MCF 10A (cell line): Measurements from ENCODE around the gene BCAP31. TPM values are rescaled to one million over a fixed set of nuclear protein-coding genes. Genes with fewer than 3 reads are reported as not detected.

Experiments
- BruUV-seq: library from RNA; stranded (reverse); fragments of 400-500 nt; replicated peaks from 2 replicates; lab custom pipeline; 2021; lab: Mats Ljungman, UMichigan
- CTCF ChIA-PET: fragments of 300-600 bp; sonication (Branson Sonifier 250); formaldehyde crosslinking; extraction: SDS; loops from one replicate; lab custom pipeline; 2021; ENCODE audit warnings: antibody characterized with exemption, inconsistent platforms; lab: Yijun Ruan, JAX
- POLR2A ChIA-PET: fragments of 300-600, 350-650 bp; sonication (Branson Sonifier 250); formaldehyde crosslinking; extraction: SDS; loops from one replicate; lab custom pipeline; 2020; ENCODE audit warnings: antibody characterized with exemption, inconsistent platforms; lab: Yijun Ruan, JAX
- DNase-seq: peaks from one replicate; pipeline ENCODE4 v3.0.0-alpha.2; 2018; ENCODE audit not compliant: unreplicated experiment
- H3K27ac Mint-ChIP-seq: one replicate; pipeline ENCODE4 v1.8.0; 2022; ENCODE audit warnings: mild to moderate bottlenecking, low read depth, mixed read lengths; ENCODE audit not compliant: unreplicated experiment
- H3K27me3 Mint-ChIP-seq: one replicate; pipeline ENCODE4 v1.8.0; 2022; ENCODE audit warnings: mixed read lengths; ENCODE audit not compliant: insufficient read depth, unreplicated experiment
- H3K36me3 Mint-ChIP-seq: one replicate; pipeline ENCODE4 v1.8.0; 2022; ENCODE audit warnings: mild to moderate bottlenecking, moderate library complexity, mixed read lengths; ENCODE audit not compliant: insufficient read depth, unreplicated experiment
- H3K4me1 Mint-ChIP-seq: one replicate; pipeline ENCODE4 v1.8.0; 2022; ENCODE audit warnings: mixed read lengths; ENCODE audit not compliant: insufficient read depth, unreplicated experiment
- H3K4me3 Mint-ChIP-seq: one replicate; pipeline ENCODE4 v1.8.0; 2022; ENCODE audit warnings: mild to moderate bottlenecking, moderate library complexity, mixed read lengths; ENCODE audit not compliant: unreplicated experiment
- H3K9me3 Mint-ChIP-seq: one replicate; pipeline ENCODE4 v1.8.0; 2022; ENCODE audit warnings: mixed read lengths; ENCODE audit not compliant: unreplicated experiment
- CTCF ChIP-seq: fragments of 200-600 bp; IDR thresholded peaks from one replicate; pipeline ENCODE4 v1.8.0; 2022; ENCODE audit warnings: antibody characterized with exemption, mild to moderate bottlenecking; ENCODE audit not compliant: unreplicated experiment
- intact Hi-C: fragments of 100-400 bp; cut with micrococcal nuclease; formaldehyde crosslinking; loops from 2 replicates; pipeline ENCODE4 v1.14.1; 2022
- total RNA-seq: library from RNA; stranded (reverse); gene quantifications from 2 replicates; pipeline ENCODE4 v1.2.3, GENCODE V29; 2022

Gene BCAP31
- total RNA-seq, 1 experiment from 2014 or later: 203 TPM

GRCh38 chrX:153704021-153704526 is 20.1 kb downstream of the BCAP31 start:
- ChIA-PET POLR2A (no interaction called here), CTCF (no interaction called here)
- no TSS peak for BruUV-seq

DNA sequence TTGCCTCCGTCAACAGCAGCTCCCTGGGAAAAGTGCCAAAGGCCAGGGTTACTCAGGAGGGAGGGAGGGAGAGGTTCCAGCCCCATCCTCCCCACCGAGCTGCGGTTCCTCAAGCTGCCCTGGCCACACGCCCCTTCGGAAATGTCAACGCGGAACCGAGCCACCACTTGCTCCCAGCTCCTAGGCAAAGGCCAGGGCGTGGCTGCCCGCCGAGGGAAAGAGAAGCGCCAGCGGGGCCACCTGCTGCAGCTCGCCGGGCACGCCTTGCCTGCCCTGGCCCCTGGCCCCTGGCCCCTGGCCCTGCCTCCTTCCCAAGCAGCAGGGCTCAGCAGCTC is 21.2 kb downstream of the BCAP31 start:
- TF ChIP-seq CTCF: no peak
- ChIA-PET POLR2A (no interaction called here), CTCF (interaction anchor here (0.7 to 0.9 kb wide), 2 partner anchors 35 to 195 kb away, joined by 3 to 4 read pairs; no protein-coding TSS in a partner anchor)
- BruUV-seq: no TSS peak
- peaks cover 8% of the 10 kb centered on the region for H3K4me1 Mint-ChIP-seq
- DNase-seq: peak; percentile 77
- no peak overlapping the region for H3K4me3 Mint-ChIP-seq
- no peak overlapping the region for H3K27ac Mint-ChIP-seq
- H3K27me3 Mint-ChIP-seq: no peaks in the 10 kb centered on the region
- intact Hi-C loops: no loop called here
- peaks cover 28% of the 10 kb centered on the region for H3K36me3 Mint-ChIP-seq
- H3K9me3 Mint-ChIP-seq: no peaks in the 10 kb centered on the region

More at GRCh38 chrX:153704021-153704526, 20.1 kb downstream of the BCAP31 start:
- no peaks in the 10 kb centered on the region for H3K27me3 Mint-ChIP-seq
- H3K4me1 Mint-ChIP-seq: peaks cover 8% of the 10 kb centered on the region
- no peak for TF ChIP-seq CTCF
- H3K9me3 Mint-ChIP-seq: no peaks in the 10 kb centered on the region
- no peak overlapping the region for H3K4me3 Mint-ChIP-seq
- H3K36me3 Mint-ChIP-seq: peaks cover 25% of the 10 kb centered on the region
- H3K27ac Mint-ChIP-seq: no peak overlapping the region
- intact Hi-C loops: no loop called here
- DNase-seq: no peak

- TF ChIP-seq CTCF: no peak
- no peak overlapping the region for H3K27ac Mint-ChIP-seq
- H3K36me3 Mint-ChIP-seq: peaks cover 33% of the 10 kb centered on the region
- intact Hi-C loops: no loop called here
- no peak for DNase-seq
- POLR2A ChIA-PET: no interaction called here
- BruUV-seq: no TSS peak
- no peak overlapping the region for H3K4me3 Mint-ChIP-seq
- CTCF ChIA-PET: interaction anchor here (0.6 to 0.9 kb wide), 3 partner anchors 23 to 194 kb away, joined by 3 to 4 read pairs (median 3); no protein-coding TSS in a partner anchor
- peaks cover 8% of the 10 kb centered on the region for H3K4me1 Mint-ChIP-seq
- H3K27me3 Mint-ChIP-seq: no peaks in the 10 kb centered on the region
- H3K9me3 Mint-ChIP-seq: no peaks in the 10 kb centered on the region
Observed at GRCh38 chrX:153702336-153703035, 21.7 kb downstream of the BCAP31 start.

DNA sequence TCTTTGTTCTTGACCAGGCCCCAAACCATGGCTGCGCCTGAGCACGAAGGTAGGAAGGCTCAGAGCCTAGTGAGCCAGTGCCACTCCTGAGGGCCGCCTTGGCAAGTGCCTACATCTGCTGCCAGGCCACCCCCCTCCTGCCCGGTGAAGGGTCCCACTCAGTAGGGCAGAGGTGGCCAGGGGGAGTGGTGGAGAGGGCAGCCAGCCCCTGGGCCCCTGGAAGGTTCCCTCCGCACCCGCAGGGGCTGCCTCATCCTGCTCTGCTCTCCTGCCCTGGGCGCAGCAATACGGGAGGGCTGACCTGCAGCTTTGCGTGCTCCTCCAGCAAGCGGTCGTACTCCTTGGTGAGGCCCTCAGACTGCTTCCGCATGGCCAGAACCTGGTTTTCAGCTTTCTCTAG is 22.5 kb downstream of the BCAP31 start:
- no TSS peak for BruUV-seq
- TF ChIP-seq CTCF: no peak
- intact Hi-C loops: no loop called here
- H3K9me3 Mint-ChIP-seq: no peaks in the 10 kb centered on the region
- H3K27me3 Mint-ChIP-seq: no peaks in the 10 kb centered on the region
- H3K36me3 Mint-ChIP-seq: peaks cover 41% of the 10 kb centered on the region
- no peak overlapping the region for H3K4me3 Mint-ChIP-seq
- H3K4me1 Mint-ChIP-seq: peaks cover 8% of the 10 kb centered on the region
- POLR2A ChIA-PET: no interaction called here
- CTCF ChIA-PET: interaction anchor here (0.6 to 0.8 kb wide), 2 partner anchors 22 to 26 kb away, joined by 3 read pairs; no protein-coding TSS in a partner anchor
- no peak for DNase-seq
- no peak overlapping the region for H3K27ac Mint-ChIP-seq
